GM18519 (cell line): ENCODE measurements around the gene MAP4K5.
"Not testable (repeated sequence)": the region's sequence is repeated elsewhere in the genome, so short reads cannot be mapped to it uniquely, and the experiment has no call there.

ENCODE experiments used
- ATAC-seq: cut with Tn5 transposase; IDR thresholded peaks from one replicate; pipeline ENCODE4 v1.9.1; 2021; ENCODE audit warnings: mild to moderate bottlenecking, moderate library complexity; ENCODE audit not compliant: unreplicated experiment, low FRiP score

The MAP4K5 gene

GRCh38 chr14:50533241-50533705 is 904 bp upstream of the MAP4K5 start:
- ATAC-seq: peak; percentile 21

DNA sequence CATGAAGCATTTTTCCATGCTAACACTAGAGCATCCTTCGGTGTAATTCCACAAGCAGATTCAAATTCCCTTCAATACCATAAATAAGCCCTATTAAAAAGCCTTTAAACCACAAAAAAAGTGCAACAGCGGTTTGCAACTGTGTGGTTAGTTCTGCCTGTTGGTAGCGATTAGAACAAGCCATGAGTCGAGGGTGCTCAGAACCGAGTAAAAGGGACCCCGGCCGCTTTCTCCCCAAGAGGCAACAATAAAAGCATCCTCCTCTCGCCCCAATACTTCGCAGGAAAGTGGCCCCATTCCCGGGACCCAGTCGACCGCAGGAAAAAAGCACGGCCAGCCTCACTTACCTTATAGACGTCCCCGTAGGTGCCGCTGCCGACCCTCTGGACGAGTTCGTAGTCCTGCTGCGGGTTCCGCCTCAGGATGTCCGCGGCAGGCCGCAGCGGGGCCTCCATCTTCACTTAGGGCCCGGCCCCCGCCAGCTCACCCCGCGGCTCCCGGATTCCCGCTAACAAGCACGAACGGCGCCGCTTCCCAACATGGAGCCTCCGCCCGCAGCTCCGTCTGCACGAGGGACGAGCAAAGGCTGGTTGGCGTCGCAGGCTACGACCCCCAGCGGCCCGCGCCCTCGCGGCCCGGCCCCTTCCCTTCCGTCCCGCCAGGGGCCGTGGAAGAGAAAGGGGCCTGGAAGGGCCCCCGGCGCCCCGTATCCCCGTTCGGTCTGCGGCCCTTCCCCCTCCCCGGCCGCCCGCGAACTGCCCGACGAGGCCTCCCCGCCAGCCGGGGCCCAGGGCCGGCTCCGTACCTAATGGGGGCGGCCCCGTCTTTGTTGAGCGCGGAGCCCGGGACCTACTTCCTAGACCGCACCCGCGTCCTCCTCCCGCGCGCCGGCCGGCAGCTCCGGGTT is 521 bp downstream of the MAP4K5 start:
- ATAC-seq: peak; percentile 5

DNA sequence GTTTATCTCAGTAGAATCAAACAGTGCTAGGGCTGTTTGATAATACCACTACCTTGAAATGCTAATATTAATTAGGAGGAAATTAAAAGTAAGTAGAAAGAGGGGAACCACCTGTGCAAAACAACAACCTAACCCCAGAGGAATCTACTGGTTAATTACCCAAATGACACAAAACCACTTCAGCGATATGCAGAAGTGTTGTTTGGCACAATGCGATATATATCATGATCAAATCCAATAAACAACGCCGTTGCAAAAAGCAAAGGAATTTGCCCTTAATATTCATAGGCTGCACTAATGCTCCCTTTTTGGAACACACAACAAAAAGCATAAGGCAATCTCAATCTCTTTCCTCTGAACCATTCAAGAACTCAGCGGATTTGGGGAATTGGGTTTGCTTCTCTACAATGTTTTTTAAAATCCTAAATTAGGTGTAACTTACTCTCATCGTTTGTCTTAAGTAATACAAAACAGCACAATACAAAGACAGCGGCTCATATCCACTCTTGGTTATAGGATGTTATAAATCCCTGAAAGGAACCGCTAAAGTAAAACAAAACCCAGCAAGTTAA is 1.5 kb downstream of the MAP4K5 start:
- ATAC-seq: no peak

GRCh38 chr14:50530358-50530757 is 2.0 kb downstream of the MAP4K5 start:
- no peak for ATAC-seq

DNA sequence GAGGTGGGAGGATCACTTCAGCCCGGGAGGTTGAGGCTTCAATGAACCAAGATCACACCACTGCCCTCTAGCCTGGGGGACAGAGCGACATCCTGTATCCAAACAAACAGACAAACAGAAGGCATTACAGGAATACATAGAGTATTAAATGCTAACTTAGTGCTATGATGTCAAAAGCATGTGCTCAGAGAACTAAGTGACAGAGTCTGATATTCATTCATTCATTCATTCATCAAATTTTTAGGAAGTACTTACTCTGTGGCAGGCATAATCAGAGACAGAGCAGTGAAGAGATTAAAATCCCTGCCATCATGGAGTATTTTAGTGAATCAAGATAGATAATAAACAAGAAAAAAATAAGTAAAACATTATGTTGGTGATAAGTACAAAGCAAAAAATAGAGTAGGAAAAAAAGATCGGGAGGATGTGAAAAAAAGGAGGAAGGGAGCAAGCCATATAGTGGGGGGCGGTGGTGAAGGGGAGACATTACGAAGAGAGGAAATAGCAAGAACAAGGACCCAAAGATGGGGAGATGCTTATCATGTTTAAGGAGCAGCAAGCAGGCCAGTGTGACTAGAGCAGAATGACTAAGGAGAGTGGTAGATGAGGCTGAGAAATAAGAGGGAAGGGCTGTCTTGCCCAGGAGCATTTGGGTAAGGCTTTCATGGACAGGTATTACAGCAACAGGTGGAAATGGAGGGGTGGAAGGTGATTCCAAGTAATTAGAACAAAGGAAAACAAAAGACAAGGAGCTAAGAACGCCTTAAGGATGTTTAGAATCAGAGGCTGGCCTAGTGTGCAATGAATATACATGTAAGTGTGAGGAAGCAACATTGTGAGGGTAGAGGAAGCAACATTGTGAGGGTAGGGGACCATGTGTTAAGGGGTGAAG is 2.8 kb downstream of the MAP4K5 start:
- ATAC-seq: no peak

- no peak for ATAC-seq
These were observed 4.4 kb downstream of the MAP4K5 start for GRCh38 chr14:50528000-50528399.

- no peak for ATAC-seq
These were observed 7.4 kb downstream of the MAP4K5 start for GRCh38 chr14:50524731-50525515.

GRCh38 chr14:50524060-50524459 is 8.3 kb downstream of the MAP4K5 start:
- ATAC-seq: no peak

DNA sequence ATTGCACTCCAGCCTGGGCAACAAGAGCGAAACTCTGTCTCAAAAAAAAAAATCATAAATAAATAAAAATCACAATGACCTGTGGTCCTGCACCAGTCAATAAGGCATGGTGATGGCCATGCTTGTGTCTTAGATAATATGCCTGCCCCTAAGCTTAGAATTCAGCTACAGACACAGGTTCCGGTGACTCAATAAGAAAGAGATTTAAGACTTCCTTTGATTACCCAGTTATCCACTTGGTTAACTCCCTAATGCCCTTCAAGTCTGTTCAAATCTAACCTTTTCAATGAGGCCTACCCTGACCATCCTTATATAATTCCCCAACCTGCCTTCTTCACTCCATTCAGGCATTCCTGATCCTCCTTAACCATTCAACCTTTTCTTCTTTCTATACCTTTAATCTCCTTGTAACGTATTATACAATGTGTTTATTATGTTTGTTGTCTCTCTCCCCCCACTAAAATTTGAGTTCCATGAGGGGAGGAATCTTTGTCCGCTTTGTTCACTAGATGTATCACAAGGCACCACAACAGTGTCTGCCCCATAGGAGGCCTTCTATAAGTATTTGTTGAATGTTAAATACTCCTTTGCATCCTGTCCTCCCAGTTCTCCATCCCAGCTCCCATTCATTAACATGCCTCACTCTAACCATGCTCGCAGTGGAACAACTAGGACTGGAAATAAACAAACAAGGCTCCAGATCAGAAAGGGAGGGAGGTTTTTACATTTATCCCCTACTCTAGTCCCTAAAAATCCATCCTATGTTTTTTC is 8.9 kb downstream of the MAP4K5 start:
- no peak for ATAC-seq

GRCh38 chr14:50521912-50522341 is 10.4 kb downstream of the MAP4K5 start:
- peak; percentile 71 for ATAC-seq

- peak; percentile 48 for ATAC-seq
These were observed 11.2 kb downstream of the MAP4K5 start for GRCh38 chr14:50520947-50521815.

GRCh38 chr14:50516091-50516490 is 16.3 kb downstream of the MAP4K5 start:
- ATAC-seq: no peak

DNA sequence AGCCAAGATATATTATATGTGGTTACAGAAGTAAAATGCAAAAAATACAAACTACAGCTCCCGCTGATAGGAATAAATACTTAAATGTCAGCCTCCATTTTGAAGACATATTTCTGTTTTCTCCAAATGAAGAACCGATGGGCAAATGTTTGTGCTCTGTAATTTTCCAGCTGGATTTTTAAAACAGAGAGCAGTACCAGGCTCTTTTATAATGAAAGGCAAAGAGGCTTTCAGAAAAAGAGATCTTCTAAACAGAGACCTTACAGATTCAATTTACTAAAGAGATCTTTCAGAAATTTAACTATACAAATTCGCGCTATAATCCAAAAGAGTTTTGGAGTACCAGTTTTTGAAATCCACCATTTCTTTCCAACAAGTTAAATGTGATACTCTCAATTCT is 19.9 kb downstream of the MAP4K5 start:
- no peak for ATAC-seq

DNA sequence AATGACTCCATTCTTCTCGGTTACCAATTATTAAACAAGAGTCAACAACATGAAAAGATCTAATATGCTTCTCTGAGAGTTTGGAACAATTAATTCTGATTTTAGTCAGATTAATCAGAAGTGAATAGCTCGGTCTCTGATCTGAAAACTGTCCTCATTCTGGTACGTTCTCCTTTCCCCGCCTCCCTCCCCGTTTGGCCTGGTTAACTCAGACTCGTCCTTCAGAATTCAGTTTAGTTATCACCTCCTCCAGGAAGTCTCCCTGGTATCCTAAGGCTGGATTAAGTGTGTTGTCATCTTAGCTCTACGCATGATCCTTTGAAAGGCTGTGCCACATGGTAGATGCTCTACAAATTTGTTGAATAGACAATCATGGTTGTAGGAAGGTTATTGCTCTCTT is 22.2 kb downstream of the MAP4K5 start:
- ATAC-seq: no peak

DNA sequence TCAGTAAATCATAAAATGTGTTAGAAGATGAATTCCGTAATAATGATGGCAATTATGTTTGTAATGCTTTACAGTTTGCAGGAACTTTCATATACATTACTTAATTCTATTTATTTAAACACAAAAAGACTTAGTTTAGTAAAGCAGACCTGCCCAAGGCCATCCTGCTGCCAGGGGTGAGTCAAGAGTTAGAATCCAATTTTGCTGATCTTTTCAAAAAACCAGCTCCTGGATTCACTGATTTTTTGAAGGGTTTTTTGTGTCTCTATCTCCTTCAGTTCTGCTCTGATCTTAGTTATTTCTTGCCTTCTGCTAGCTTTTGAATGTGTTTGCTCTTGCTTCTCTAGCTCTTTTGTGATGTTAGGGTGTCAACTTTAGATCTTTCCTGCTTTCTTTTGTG is 25.3 kb downstream of the MAP4K5 start:
- not testable (repeated sequence) for ATAC-seq

- ATAC-seq: no peak
These were observed 30.7 kb downstream of the MAP4K5 start for GRCh38 chr14:50501642-50502041.

GRCh38 chr14:50497351-50497750 is 35.0 kb downstream of the MAP4K5 start:
- no peak for ATAC-seq

- ATAC-seq: no peak
These were observed 42.5 kb downstream of the MAP4K5 start for GRCh38 chr14:50489851-50490250.
